ENCODE data around the gene TMC5. TPM values are rescaled to one million over a fixed set of nuclear protein-coding genes. Genes with fewer than 3 reads are reported as not detected.
A peak's percentile ranks its signal among the peaks of the same experiment; 100 is the strongest.

The TMC5 gene
- total and polyA plus RNA-seq, 2 of the 13 experiments (the other 11 are each of a cell fraction or from before 2014, with no cell fraction given): 0.09 to 0.41 TPM

DNA sequence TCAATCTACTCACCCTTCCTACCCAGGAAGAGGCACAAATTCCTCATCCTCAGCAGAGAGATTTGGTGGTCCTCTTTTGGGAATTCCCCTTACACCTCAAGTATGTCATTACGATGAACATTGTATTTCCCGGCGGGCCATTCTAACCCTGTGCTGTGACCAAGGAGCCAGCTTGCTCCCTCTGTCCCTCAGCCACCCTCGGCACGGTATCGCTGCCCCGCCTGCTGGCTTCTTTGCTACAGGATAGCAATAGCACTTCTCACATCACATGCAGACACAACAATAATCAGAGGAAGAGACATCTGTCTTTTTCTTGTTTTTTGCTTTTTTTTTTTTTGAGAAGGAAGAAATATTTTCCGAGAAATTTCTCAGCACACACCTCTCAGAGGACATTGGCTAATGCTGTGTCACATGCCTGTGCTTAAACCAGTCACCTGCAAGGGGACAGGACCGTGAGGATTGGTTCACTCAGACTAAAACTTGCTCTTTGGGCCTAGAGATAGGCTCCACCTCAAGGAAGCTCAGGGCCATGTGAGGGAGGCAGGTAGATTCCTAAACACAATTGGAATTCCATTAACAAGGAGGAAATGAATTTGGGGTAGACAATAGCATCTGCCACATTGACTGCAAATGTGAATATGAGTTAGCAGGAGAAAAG, 41.2 kb downstream of the TMC5 start (continued):
- TF ChIP-seq, protein P1, sequence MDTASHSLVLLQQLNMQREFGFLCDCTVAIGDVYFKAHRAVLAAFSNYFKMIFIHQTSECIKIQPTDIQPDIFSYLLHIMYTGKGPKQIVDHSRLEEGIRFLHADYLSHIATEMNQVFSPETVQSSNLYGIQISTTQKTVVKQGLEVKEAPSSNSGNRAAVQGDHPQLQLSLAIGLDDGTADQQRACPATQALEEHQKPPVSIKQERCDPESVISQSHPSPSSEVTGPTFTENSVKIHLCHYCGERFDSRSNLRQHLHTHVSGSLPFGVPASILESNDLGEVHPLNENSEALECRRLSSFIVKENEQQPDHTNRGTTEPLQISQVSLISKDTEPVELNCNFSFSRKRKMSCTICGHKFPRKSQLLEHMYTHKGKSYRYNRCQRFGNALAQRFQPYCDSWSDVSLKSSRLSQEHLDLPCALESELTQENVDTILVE (CRISPR knock-in tag; IDR thresholded peaks at IDR 0.05): no peak
- TF ChIP-seq, protein P2, sequence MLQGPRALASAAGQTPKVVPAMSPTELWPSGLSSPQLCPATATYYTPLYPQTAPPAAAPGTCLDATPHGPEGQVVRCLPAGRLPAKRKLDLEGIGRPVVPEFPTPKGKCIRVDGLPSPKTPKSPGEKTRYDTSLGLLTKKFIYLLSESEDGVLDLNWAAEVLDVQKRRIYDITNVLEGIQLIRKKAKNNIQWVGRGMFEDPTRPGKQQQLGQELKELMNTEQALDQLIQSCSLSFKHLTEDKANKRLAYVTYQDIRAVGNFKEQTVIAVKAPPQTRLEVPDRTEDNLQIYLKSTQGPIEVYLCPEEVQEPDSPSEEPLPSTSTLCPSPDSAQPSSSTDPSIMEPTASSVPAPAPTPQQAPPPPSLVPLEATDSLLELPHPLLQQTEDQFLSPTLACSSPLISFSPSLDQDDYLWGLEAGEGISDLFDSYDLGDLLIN (CRISPR knock-in tag; IDR thresholded peaks at IDR 0.05; ENCODE audit: borderline replicate concordance): no peak
- TF ChIP-seq CHD2 (IDR thresholded peaks at IDR 0.05; ENCODE audit: low read depth, low read length) (no peak), MEIS1 (CRISPR knock-in tag; IDR thresholded peaks at IDR 0.05; ENCODE audit: borderline replicate concordance) (no peak), NFKB2 (CRISPR knock-in tag; IDR thresholded peaks at IDR 0.05; ENCODE audit: borderline replicate concordance) (no peak), CHCHD3 (CRISPR knock-in tag; IDR thresholded peaks at IDR 0.05) (no peak), ZNF101 (CRISPR knock-in tag; IDR thresholded peaks at IDR 0.05; ENCODE audit: borderline replicate concordance, low read depth) (no peak), SMC3 (IDR thresholded peaks at IDR 0.05; ENCODE audit: low read length) (0 out of 2 replicates have a peak, but pooled peaks have one; percentile 32), ESRRA (CRISPR knock-in tag; IDR thresholded peaks at IDR 0.05; ENCODE audit: low read depth) (no peak), ZNF773 (CRISPR knock-in tag; IDR thresholded peaks at IDR 0.05; ENCODE audit: borderline replicate concordance) (no peak), FOXO1 (CRISPR knock-in tag; IDR thresholded peaks at IDR 0.05) (no peak), ZNF225 (CRISPR knock-in tag; IDR thresholded peaks at IDR 0.05) (no peak), SALL1 (CRISPR knock-in tag; IDR thresholded peaks at IDR 0.05) (0 out of 2 replicates have a peak, but pooled peaks have one; percentile 26), ZNF678 (CRISPR knock-in tag; IDR thresholded peaks at IDR 0.05) (no peak)
- TF ChIP-seq, protein P3, sequence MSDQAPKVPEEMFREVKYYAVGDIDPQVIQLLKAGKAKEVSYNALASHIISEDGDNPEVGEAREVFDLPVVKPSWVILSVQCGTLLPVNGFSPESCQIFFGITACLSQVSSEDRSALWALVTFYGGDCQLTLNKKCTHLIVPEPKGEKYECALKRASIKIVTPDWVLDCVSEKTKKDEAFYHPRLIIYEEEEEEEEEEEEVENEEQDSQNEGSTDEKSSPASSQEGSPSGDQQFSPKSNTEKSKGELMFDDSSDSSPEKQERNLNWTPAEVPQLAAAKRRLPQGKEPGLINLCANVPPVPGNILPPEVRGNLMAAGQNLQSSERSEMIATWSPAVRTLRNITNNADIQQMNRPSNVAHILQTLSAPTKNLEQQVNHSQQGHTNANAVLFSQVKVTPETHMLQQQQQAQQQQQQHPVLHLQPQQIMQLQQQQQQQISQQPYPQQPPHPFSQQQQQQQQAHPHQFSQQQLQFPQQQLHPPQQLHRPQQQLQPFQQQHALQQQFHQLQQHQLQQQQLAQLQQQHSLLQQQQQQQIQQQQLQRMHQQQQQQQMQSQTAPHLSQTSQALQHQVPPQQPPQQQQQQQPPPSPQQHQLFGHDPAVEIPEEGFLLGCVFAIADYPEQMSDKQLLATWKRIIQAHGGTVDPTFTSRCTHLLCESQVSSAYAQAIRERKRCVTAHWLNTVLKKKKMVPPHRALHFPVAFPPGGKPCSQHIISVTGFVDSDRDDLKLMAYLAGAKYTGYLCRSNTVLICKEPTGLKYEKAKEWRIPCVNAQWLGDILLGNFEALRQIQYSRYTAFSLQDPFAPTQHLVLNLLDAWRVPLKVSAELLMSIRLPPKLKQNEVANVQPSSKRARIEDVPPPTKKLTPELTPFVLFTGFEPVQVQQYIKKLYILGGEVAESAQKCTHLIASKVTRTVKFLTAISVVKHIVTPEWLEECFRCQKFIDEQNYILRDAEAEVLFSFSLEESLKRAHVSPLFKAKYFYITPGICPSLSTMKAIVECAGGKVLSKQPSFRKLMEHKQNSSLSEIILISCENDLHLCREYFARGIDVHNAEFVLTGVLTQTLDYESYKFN (CRISPR knock-in tag; conservative IDR thresholded peaks at IDR 0.05): no peak
- TF ChIP-seq, protein P4, sequence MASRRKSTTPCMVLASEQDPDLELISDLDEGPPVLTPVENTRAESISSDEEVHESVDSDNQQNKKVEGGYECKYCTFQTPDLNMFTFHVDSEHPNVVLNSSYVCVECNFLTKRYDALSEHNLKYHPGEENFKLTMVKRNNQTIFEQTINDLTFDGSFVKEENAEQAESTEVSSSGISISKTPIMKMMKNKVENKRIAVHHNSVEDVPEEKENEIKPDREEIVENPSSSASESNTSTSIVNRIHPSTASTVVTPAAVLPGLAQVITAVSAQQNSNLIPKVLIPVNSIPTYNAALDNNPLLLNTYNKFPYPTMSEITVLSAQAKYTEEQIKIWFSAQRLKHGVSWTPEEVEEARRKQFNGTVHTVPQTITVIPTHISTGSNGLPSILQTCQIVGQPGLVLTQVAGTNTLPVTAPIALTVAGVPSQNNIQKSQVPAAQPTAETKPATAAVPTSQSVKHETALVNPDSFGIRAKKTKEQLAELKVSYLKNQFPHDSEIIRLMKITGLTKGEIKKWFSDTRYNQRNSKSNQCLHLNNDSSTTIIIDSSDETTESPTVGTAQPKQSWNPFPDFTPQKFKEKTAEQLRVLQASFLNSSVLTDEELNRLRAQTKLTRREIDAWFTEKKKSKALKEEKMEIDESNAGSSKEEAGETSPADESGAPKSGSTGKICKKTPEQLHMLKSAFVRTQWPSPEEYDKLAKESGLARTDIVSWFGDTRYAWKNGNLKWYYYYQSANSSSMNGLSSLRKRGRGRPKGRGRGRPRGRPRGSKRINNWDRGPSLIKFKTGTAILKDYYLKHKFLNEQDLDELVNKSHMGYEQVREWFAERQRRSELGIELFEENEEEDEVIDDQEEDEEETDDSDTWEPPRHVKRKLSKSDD (CRISPR knock-in tag; IDR thresholded peaks at IDR 0.05; ENCODE audit: low read depth): no peak
- TF ChIP-seq, protein P5, sequence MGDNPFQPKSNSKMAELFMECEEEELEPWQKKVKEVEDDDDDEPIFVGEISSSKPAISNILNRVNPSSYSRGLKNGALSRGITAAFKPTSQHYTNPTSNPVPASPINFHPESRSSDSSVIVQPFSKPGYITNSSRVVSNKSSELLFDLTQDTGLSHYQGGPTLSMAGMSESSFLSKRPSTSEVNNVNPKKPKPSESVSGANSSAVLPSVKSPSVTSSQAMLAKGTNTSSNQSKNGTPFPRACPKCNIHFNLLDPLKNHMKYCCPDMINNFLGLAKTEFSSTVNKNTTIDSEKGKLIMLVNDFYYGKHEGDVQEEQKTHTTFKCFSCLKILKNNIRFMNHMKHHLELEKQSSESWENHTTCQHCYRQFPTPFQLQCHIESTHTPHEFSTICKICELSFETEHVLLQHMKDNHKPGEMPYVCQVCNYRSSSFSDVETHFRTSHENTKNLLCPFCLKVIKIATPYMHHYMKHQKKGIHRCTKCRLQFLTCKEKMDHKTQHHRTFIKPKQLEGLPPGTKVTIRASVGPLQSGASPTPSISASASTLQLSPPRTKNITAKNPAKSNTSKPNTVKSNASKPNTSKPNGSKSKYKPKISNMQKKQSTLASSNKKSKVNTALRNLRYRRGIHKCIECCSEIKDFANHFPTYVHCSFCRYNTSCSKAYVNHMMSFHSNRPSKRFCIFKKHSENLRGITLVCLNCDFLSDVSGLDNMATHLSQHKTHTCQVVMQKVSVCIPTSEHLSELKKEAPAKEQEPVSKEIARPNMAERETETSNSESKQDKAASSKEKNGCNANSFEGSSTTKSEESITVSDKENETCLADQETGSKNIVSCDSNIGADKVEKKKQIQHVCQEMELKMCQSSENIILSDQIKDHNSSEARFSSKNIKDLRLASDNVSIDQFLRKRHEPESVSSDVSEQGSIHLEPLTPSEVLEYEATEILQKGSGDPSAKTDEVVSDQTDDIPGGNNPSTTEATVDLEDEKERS (CRISPR knock-in tag; IDR thresholded peaks at IDR 0.05): no peak
